Mesendoderm (in vitro differentiated cells): ENCODE results near the gene TMEM139. TPM values are rescaled to one million over a fixed set of nuclear protein-coding genes. Genes with fewer than 3 reads are reported as not detected.

Source experiments
- DNase-seq: peaks from one replicate; pipeline ENCODE4 v3.0.0; 2013
- H2AK5ac ChIP-seq: 2 replicates; pipeline ENCODE4 v1.6.1; 2013; ENCODE audit warnings: low read length, inconsistent platforms
- H2BK120ac ChIP-seq: 2 replicates; pipeline ENCODE4 v1.6.1; 2013; ENCODE audit warnings: low read depth, mild to moderate bottlenecking, low read length, moderate library complexity, mixed read lengths
- H2BK15ac ChIP-seq: replicated peaks from 2 replicates; pipeline ENCODE4 v1.6.1; 2013; ENCODE audit warnings: low read depth, mild to moderate bottlenecking, moderate library complexity
- H2BK5ac ChIP-seq: 2 replicates; pipeline ENCODE4 v1.6.1; 2013; ENCODE audit warnings: low read length, inconsistent platforms
- H3K18ac ChIP-seq: 2 replicates; pipeline ENCODE4 v1.6.1; 2013; ENCODE audit warnings: mild to moderate bottlenecking, low read length, mixed read lengths
- H3K23ac ChIP-seq: one replicate; pipeline ENCODE4 v1.6.1; 2013; ENCODE audit warnings: low read length
- H3K27ac ChIP-seq: 2 replicates; pipeline ENCODE4 v1.5.1; 2013; ENCODE audit warnings: low read depth, mild to moderate bottlenecking, inconsistent platforms, low read length, moderate library complexity
- H3K27me3 ChIP-seq: 2 replicates; pipeline ENCODE4 v1.6.1; 2013; ENCODE audit warnings: low read length, control low read depth, mild to moderate bottlenecking, inconsistent platforms; ENCODE audit not compliant: insufficient read depth, poor library complexity
- H3K36me3 ChIP-seq: 2 replicates; pipeline ENCODE4 v1.6.1; 2013; ENCODE audit warnings: low read length, inconsistent platforms; ENCODE audit not compliant: control insufficient read depth, insufficient read depth
- H3K4ac ChIP-seq: one replicate; pipeline ENCODE4 v1.6.1; 2013; ENCODE audit warnings: low read depth, mild to moderate bottlenecking, low read length, moderate library complexity
- H3K4me1 ChIP-seq: 2 replicates; pipeline ENCODE4 v1.6.1; 2013; ENCODE audit warnings: low read depth, low read length, inconsistent platforms; ENCODE audit not compliant: control insufficient read depth
- H3K4me2 ChIP-seq: 2 replicates; pipeline ENCODE4 v1.6.1; 2013; ENCODE audit warnings: low read length
- H3K4me3 ChIP-seq: 2 replicates; pipeline ENCODE4 v1.5.1; 2013; ENCODE audit warnings: mild to moderate bottlenecking, low read length
- H3K56ac ChIP-seq: one replicate; pipeline ENCODE4 v1.6.1; 2013; ENCODE audit warnings: low read length
- H3K79me1 ChIP-seq: 2 replicates; pipeline ENCODE4 v1.6.1; 2013; ENCODE audit warnings: low read length, inconsistent platforms
- H3K79me2 ChIP-seq: 2 replicates; pipeline ENCODE4 v1.6.1; 2013; ENCODE audit warnings: mild to moderate bottlenecking, low read length; ENCODE audit not compliant: control insufficient read depth, insufficient read depth
- H3K9ac ChIP-seq: 2 replicates; pipeline ENCODE4 v1.6.1; 2013; ENCODE audit warnings: low read length, inconsistent platforms
- H4K5ac ChIP-seq: one replicate; pipeline ENCODE4 v1.6.1; 2013; ENCODE audit warnings: low read length
- H4K8ac ChIP-seq: one replicate; pipeline ENCODE4 v1.6.1; 2013; ENCODE audit warnings: low read depth, mild to moderate bottlenecking, control low read depth, low read length, moderate library complexity
- WGBS: extraction: QIAGEN DNeasy Blood & Tissue Kit; methylation state at CpG from one replicate; pipeline ENCODE4 v1.1.7; 2013; ENCODE audit warnings: low lambda C conversion rate, missing lambda C conversion rate; ENCODE audit not compliant: insufficient coverage; ENCODE audit errors: extremely low coverage; 5-methylcytosine and 5-hydroxymethylcytosine counted together
- polyA plus RNA-seq, 2 experiments: library from polyadenylated mRNA; stranded (reverse); fragments of 200-250 nt; gene quantifications; one replicate each; pipeline ENCODE4 v1.2.3, GENCODE V29; 2013

The TMEM139 gene
- 0.84 TPM for polyA plus RNA-seq (2013, experiment 1 of 2)
- 1.4 TPM for polyA plus RNA-seq (2013, experiment 2 of 2)

- Histone ChIP-seq H4K5ac (no peak within 1 kb of the TSS), H2BK120ac (no peak within 1 kb of the TSS), H4K8ac (no peak within 1 kb of the TSS), H3K36me3 (no peaks in the 10 kb centered on the region), H3K27me3 (no peaks in the 10 kb centered on the region), H3K79me2 (peaks cover 13% of the 10 kb centered on the region), H3K27ac (no peak within 1 kb of the TSS), H3K79me1 (peaks cover 6% of the 10 kb centered on the region), H3K23ac (peak within 1 kb of the TSS; percentile 75), H3K4me2 (peak within 1 kb of the TSS; percentile 26), H2AK5ac (peak within 1 kb of the TSS; percentile 39), H3K9ac (peak within 1 kb of the TSS; percentile 39), H3K4ac (no peak within 1 kb of the TSS), H3K56ac (peak within 1 kb of the TSS; percentile 70), H3K18ac (no peak within 1 kb of the TSS), H3K4me1 (peaks cover 14% of the 10 kb centered on the region), H2BK15ac (no peak within 1 kb of the TSS), H3K4me3 (no peak within 1 kb of the TSS), H2BK5ac (no peak within 1 kb of the TSS)
- no CpG with 5 or more reads among the region's 19 CpGs for whole genome bisulfite sequencing
- DNase-seq: peak; percentile 82
These were observed at the start of gene TMEM139 for GRCh38 chr7:143284591-143285469. Gene TMEM139 (plus strand): TSS chr7:143284958. CDS start chr7:143285958, 1,000 bp downstream.

GRCh38 chr7:143235561-143235960 is 49.2 kb upstream of the TMEM139 start:
- no peak overlapping the region for H2AK5ac ChIP-seq
- H4K8ac ChIP-seq: no peak overlapping the region
- no peak overlapping the region for H3K23ac ChIP-seq
- no peak overlapping the region for H3K4me2 ChIP-seq
- H3K4me3 ChIP-seq: no peak overlapping the region
- H3K4me1 ChIP-seq: no peaks in the 10 kb centered on the region
- H2BK120ac ChIP-seq: no peak overlapping the region
- no peak overlapping the region for H2BK15ac ChIP-seq
- H3K4ac ChIP-seq: no peak overlapping the region
- no peak overlapping the region for H3K9ac ChIP-seq
- H3K56ac ChIP-seq: no peak overlapping the region
- no peak overlapping the region for H4K5ac ChIP-seq
- no peaks in the 10 kb centered on the region for H3K79me1 ChIP-seq
- H3K27ac ChIP-seq: no peak overlapping the region
- H3K79me2 ChIP-seq: no peaks in the 10 kb centered on the region
- H3K27me3 ChIP-seq: no peaks in the 10 kb centered on the region
- H2BK5ac ChIP-seq: no peak overlapping the region
- no peak for DNase-seq
- no peaks in the 10 kb centered on the region for H3K36me3 ChIP-seq
- no CpG with 5 or more reads among the region's 1 CpG for WGBS
- H3K18ac ChIP-seq: no peak overlapping the region

GRCh38 chr7:143236408-143236990 is 48.3 kb upstream of the TMEM139 start:
- Histone ChIP-seq H3K18ac (no peak overlapping the region), H3K27ac (no peak overlapping the region), H3K4me1 (no peaks in the 10 kb centered on the region), H3K9ac (no peak overlapping the region), H3K23ac (no peak overlapping the region), H2AK5ac (no peak overlapping the region), H3K79me2 (no peaks in the 10 kb centered on the region), H3K27me3 (no peaks in the 10 kb centered on the region), H3K36me3 (no peaks in the 10 kb centered on the region), H3K4me2 (no peak overlapping the region), H3K4me3 (no peak overlapping the region), H3K56ac (no peak overlapping the region), H4K5ac (no peak overlapping the region), H3K79me1 (no peaks in the 10 kb centered on the region), H3K4ac (no peak overlapping the region), H2BK15ac (no peak overlapping the region), H4K8ac (no peak overlapping the region), H2BK120ac (no peak overlapping the region), H2BK5ac (no peak overlapping the region)
- WGBS: no CpG with 5 or more reads among the region's 3 CpGs
- no peak for DNase-seq

GRCh38 chr7:143237366-143237765 is 47.4 kb upstream of the TMEM139 start:
- Histone ChIP-seq H2BK15ac (no peak overlapping the region), H3K79me2 (no peaks in the 10 kb centered on the region), H3K18ac (no peak overlapping the region), H4K5ac (no peak overlapping the region), H3K27me3 (no peaks in the 10 kb centered on the region), H3K4me2 (no peak overlapping the region), H4K8ac (no peak overlapping the region), H3K4me3 (no peak overlapping the region), H2BK120ac (no peak overlapping the region), H3K79me1 (no peaks in the 10 kb centered on the region), H2BK5ac (no peak overlapping the region), H3K56ac (no peak overlapping the region), H3K4me1 (no peaks in the 10 kb centered on the region), H3K9ac (no peak overlapping the region), H3K4ac (no peak overlapping the region), H3K27ac (no peak overlapping the region), H3K23ac (no peak overlapping the region), H2AK5ac (no peak overlapping the region), H3K36me3 (no peaks in the 10 kb centered on the region)
- no peak for DNase-seq

- Histone ChIP-seq H3K4me3 (no peak overlapping the region), H3K4me2 (no peak overlapping the region), H3K27me3 (no peaks in the 10 kb centered on the region), H3K79me1 (no peaks in the 10 kb centered on the region), H2BK120ac (no peak overlapping the region), H3K36me3 (no peaks in the 10 kb centered on the region), H3K18ac (no peak overlapping the region), H4K5ac (no peak overlapping the region), H3K23ac (no peak overlapping the region), H2BK5ac (no peak overlapping the region), H3K4ac (no peak overlapping the region), H3K4me1 (no peaks in the 10 kb centered on the region), H3K27ac (no peak overlapping the region), H2AK5ac (no peak overlapping the region), H2BK15ac (no peak overlapping the region), H3K9ac (no peak overlapping the region), H3K79me2 (no peaks in the 10 kb centered on the region), H4K8ac (no peak overlapping the region), H3K56ac (no peak overlapping the region)
- DNase-seq: no peak
- WGBS: no CpG with 5 or more reads among the region's 1 CpG
These were observed 46.3 kb upstream of the TMEM139 start for GRCh38 chr7:143238289-143238980.
